GM21381 (cell line): ENCODE results near the gene SDC3.
"Not testable (repeated sequence)": the region's sequence is repeated elsewhere in the genome, so short reads cannot be mapped to it uniquely, and the experiment has no call there.

Experiments used
- ATAC-seq: cut with Tn5 transposase; IDR thresholded peaks from one replicate; pipeline ENCODE4 v1.9.1; 2021; ENCODE audit warnings: mild to moderate bottlenecking, moderate library complexity; ENCODE audit not compliant: unreplicated experiment

The SDC3 gene

GRCh38 chr1:30908696-30909364 lies at the start of gene SDC3:
TSS of gene SDC3 (minus strand) at chr1:30908758. CDS start at chr1:30908586, 172 bp downstream.
- ATAC-seq, result no peak

DNA sequence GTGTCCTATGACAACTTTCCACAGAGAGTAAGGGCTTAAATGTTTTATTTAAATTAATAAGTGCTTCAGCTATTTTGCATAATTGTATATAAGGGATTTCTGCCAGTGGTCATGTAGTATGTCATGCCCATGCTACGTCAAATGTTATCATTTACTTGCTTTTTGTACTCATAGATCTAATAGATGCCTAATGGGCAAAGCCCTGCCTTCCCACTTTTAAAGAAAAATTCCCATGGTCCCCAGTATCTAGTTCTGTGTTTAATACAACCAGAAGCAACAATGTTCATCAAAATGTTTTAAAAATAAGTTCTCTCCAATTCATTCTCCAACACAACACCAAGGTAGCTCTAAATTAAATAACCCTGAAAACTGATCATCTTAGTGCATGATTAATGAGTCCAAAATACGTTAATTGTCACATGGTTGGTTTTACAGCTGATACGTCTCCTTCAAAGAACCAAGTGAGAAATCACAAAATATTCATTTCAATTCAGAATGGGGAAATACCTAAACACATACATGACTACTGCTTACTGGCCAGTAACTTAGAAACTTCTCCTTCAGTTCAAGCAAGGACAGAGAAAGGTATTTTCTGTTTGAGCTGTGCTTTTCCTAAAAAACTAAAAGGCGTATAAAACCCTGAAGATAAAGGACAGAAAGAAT lies 49.1 kb upstream of the SDC3 start:
- no peak for ATAC-seq

GRCh38 chr1:30955448-30956015 lies 47.0 kb upstream of the SDC3 start:
- no peak for ATAC-seq

DNA sequence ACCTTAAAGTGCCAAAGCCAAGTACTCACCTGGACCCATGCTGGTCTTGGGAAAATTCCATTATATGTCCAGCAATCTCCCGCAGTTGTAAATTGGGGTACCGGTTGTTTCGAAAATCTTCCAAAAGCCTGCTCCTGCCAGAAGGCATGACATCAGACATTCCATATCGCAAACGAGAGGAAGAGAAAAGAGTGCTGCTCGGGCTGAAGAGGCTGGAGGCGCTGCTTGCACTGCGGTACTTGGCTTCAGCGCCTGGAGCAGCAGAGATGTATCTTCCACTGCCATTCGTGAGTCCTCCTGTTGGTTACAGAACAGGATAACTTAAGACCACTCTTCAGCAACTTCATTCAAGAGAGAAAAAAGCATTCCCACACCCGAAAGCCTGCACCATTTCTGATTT lies 45.1 kb upstream of the SDC3 start:
- no peak for ATAC-seq

- ATAC-seq, result no peak
Measured at GRCh38 chr1:30952098-30952497, 43.5 kb upstream of the SDC3 start.

GRCh38 chr1:30950700-30951099 lies 42.1 kb upstream of the SDC3 start:
- ATAC-seq, result no peak

DNA sequence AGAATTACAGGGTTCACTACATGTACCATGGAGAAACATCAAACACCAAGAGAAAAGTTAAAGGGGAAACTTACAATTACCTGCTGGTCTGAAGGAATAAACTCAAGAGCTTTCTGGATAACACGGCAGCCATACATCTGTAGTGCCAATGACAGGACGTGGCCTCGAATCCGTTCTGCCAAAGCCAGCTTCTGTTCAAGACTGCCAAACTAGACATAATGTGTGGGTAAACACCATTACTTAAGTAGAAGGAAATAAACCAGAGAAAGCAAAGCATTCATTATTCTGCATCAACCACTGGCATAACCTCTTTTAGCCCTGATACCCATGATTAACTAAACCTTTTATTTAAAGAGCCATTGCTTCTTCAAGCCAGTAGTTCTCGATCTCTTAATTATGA lies 41.5 kb upstream of the SDC3 start:
- no peak for ATAC-seq

DNA sequence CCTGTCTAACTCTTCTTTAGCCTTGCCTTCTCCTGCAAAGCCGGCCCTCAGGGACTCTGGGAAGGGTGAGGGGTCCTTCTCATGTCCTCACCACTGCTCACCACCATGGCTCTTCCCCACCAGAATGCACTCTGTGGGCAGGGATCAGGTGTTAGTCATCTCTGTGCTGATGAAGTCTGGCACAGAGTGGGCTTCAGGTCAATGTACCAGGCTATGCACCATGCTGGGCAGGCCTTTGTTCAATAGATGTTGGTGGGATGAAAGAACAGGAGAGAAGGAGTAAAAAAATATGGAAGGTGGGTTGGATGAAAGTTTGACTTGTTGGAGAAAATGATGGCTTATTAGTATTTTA lies 40.9 kb upstream of the SDC3 start:
- not testable (repeated sequence) for ATAC-seq

DNA sequence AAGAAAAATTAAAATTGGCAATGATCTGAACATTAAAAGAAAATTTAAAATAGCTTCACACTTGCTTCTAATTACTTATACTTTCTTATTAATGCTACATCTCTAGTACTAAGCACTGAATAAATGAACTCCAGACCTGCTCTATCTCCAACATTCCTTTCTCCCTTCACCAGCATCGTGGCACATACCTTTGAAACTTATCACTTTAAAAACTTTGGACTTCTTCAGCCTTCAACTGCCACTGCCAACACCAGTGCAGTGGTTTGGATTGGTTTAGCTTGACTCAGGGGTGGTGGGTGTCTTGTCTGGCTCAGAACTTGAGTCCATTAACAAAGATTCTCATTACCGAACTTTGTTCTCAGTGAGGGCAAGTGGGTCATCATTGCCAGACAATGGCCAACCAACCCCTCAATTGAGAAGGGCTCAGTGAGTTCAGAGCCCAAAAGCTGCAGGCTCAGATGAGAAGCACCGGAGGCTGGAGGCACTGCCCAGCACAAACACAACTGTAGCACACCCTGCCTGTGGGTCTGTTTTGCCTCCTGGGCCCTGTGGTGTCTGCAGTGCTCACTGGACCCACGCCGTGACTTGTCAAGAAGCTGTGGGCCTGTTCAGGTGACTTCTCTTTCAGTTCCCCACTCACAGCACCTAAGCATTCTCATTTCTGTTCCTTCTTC lies 40.4 kb upstream of the SDC3 start:
- not testable (repeated sequence) for ATAC-seq

GRCh38 chr1:30948278-30948677 lies 39.7 kb upstream of the SDC3 start:
- ATAC-seq, result no peak

- no peak for ATAC-seq
Measured at GRCh38 chr1:30947212-30947611, 38.7 kb upstream of the SDC3 start.

DNA sequence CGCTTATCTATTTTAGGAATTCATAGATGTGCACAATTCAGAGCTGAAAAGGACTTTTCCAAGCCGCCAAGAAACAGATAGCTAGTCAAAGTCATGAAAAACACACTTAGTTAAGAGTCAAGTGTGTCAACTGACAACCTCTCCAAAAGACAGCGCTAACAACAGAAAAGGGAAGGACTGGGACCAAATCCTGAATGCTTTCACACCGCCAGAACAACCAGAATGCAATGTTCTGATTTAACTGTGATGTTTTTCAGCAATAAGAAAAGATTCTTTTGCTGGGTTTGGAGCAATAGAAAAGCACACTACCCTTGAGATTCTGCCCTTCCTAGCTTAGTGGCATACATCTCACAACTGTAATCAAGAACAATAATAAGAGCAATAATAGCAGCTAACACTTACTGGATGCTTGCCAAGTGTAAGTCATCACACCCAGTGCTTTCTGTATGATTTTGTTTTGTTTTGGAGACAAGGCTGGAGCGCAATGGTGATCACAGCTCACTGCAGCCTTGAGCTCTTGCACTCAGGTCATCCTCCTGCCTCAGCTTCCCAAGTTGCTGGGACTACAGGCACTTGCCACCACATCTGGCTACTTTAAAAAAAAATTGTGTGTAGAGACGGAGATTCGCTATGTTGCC lies 33.9 kb upstream of the SDC3 start:
- ATAC-seq, result no peak

- ATAC-seq, result no peak
Measured at GRCh38 chr1:30940541-30940940, 32.0 kb upstream of the SDC3 start.

GRCh38 chr1:30936541-30937171 lies 28.1 kb upstream of the SDC3 start:
- ATAC-seq, result no peak

- ATAC-seq, result not testable (repeated sequence)
Measured at GRCh38 chr1:30935758-30936157, 27.2 kb upstream of the SDC3 start.

GRCh38 chr1:30934613-30935012 lies 26.1 kb upstream of the SDC3 start:
- ATAC-seq, result no peak

DNA sequence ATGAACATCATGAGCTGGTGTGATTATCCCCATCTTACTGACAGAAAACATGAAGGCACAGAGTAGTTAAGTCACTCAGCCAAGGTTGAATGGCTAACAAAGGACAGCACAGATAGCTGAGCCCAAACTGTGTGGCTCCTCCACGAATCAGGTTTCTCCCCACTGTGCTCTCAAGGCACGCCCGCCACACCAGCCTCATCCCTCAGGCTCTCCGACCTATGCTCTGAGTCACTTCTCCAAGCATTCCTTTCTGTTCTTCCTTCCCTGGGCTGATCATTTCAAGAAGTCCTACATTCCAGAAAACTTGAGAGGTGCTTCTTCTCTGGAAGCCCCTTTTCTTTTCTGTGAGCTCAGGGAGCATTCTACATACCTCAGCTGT lies 25.3 kb upstream of the SDC3 start:
- no peak for ATAC-seq

DNA sequence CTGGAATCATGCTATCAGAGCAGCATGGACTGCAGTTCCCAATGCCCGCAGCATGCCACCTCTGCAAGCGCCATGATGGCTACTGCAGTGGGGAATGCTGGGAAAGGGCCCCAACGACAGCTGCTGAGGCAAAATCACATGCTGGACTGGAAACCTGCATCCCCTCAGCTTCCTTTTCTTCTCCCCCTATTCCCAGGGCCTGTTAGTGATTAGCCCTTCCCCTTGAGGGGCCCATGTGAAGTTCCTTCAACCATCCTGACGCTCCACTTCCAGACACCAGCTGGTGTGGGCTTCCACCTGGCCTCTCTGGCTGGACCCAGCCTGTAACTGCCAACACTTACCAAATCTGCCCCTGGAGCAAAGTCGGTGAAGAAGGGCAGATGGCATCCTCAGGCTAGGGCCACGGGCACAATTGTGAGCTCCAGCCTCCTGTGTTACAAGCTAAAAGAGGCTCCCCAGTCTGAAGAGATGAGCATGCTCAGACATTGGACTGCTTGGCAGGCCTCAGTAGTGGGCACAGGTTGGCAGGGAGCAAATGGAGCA lies 22.1 kb upstream of the SDC3 start:
- no peak for ATAC-seq

DNA sequence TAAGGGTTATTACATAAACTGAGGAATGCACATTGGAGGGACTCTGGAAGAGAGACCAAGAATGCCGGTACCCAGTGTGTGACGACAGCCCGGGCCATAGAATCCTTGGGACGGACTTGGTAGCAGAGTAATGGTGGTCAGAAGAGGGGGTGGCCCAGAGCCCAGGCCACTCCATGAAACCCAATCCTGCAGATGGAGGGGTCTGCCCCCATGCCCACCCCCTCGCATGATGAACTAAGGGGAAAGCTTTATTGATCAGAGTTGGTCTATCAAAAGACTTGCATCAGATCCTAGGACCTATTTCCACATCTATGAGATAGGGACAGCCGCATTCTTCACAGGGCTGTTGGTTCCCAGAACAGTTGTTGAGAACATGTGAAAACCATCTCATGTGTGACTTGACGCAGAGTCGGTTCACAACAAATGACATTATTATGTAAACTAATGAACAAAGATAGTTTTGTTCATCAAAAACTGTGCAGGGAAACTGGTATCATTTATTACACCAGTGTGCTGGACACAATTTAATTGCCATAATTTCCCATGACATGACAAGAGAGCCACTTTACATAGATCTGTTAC lies 21.5 kb upstream of the SDC3 start:
- no peak for ATAC-seq

DNA sequence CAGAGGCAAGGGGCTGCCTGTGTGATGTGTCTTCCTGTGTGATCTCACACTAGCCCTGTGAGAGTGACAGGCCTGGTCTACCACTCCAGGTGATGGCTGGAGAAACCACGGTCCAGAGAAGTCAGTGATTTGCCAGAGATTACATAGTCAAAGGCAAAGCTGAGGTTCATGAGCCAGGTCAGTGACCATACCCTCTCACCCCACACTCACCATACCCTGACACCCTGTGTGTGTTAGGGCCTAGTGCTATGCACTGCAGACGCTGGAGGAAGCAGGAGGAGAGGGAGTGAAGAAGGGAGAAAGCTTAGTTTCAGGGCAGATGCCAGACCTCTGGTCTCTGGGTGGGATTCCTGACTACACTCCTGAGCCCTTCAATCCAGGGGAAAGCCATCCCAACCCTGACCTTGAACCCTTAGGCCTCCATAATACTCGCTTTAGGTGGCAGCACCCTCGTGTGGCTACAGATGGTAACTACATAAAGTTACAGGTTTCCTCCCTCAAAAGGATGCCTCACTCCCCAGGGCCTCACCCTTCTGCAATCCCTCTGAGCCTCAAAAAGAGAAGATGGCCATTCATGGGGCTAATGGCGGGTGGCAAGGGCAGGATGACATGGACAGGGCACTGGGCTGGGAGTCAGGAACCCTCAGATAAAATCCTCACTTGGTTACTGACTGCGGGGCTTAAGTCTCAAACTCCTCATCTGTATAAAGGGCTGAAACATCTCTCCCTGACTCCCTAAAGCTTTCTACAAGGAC lies 20.8 kb upstream of the SDC3 start:
- no peak for ATAC-seq
